CD1c-positive myeloid dendritic cell (primary cell): ENCODE measurements around the gene RUNX3.
"Not testable (repeated sequence)": the region's sequence is repeated elsewhere in the genome, so short reads cannot be mapped to it uniquely, and the experiment has no call there.

Experiments
- DNase-seq: peaks from one replicate; pipeline ENCODE4 v3.0.0-alpha.2; 2016; ENCODE audit errors: extremely low spot score

The RUNX3 gene

GRCh38 chr1:24930260-24931145 lies at the start of gene RUNX3:
Gene RUNX3, minus strand, starts transcription at chr1:24930276. Its CDS starts 408 bp downstream, at chr1:24929868.
- peak; percentile 91 for DNase-seq

GRCh38 chr1:24979232-24979631 lies 49.2 kb upstream of the RUNX3 start:
- not testable (repeated sequence) for DNase-seq

GRCh38 chr1:24978383-24979032 lies 48.4 kb upstream of the RUNX3 start:
- peak; percentile 40 for DNase-seq

GRCh38 chr1:24975391-24975790 lies 45.3 kb upstream of the RUNX3 start:
- no peak for DNase-seq

GRCh38 chr1:24973315-24973714 lies 43.2 kb upstream of the RUNX3 start:
- no peak for DNase-seq

GRCh38 chr1:24972915-24973242 lies 42.8 kb upstream of the RUNX3 start:
- DNase-seq, result no peak

GRCh38 chr1:24972221-24972914 lies 42.3 kb upstream of the RUNX3 start:
- peak; percentile 45 for DNase-seq

- no peak for DNase-seq
Measured at GRCh38 chr1:24970926-24971875, 41.1 kb upstream of the RUNX3 start.

GRCh38 chr1:24970399-24970753 lies 40.3 kb upstream of the RUNX3 start:
- no peak for DNase-seq

GRCh38 chr1:24969596-24970398 lies 39.7 kb upstream of the RUNX3 start:
- DNase-seq, result peak; percentile 33

- DNase-seq, result no peak
Measured at GRCh38 chr1:24968941-24969585, 39.0 kb upstream of the RUNX3 start.

GRCh38 chr1:24967962-24968361 lies 37.9 kb upstream of the RUNX3 start:
- DNase-seq, result no peak

GRCh38 chr1:24967555-24967954 lies 37.5 kb upstream of the RUNX3 start:
- DNase-seq, result no peak

- DNase-seq, result peak; percentile 85
Measured at GRCh38 chr1:24966724-24967346, 36.8 kb upstream of the RUNX3 start.

GRCh38 chr1:24966121-24966723 lies 36.1 kb upstream of the RUNX3 start:
- peak; percentile 43 for DNase-seq

GRCh38 chr1:24965571-24965930 lies 35.5 kb upstream of the RUNX3 start:
- no peak for DNase-seq

GRCh38 chr1:24964811-24965570 lies 34.9 kb upstream of the RUNX3 start:
- DNase-seq, result peak; percentile 87

- no peak for DNase-seq
Measured at GRCh38 chr1:24963943-24964693, 34.0 kb upstream of the RUNX3 start.
